ENCODE measurements around the gene ETFA. TPM values are rescaled to one million over a fixed set of nuclear protein-coding genes. Genes with fewer than 3 reads are reported as not detected.

The ETFA gene
- total and polyA plus RNA-seq, 9 of the 15 experiments (the other 6 are each of a cell fraction or from before 2014, with no cell fraction given) = 130 to 543 (median 232) TPM

- FAIRE-seq = peak; percentile 88
- no peak overlapping the region for H3K4me3 ChIP-seq
- no peaks in the 10 kb centered on the region for H3K9me1 ChIP-seq (ENCODE audit: control insufficient read depth, insufficient read depth, low read length)
- H3K4me1 ChIP-seq (replicated peaks in 1 of 2; ENCODE audit: control insufficient read depth in 2 of 2, insufficient read depth in 2 of 2, low read length in 2 of 2) = peaks cover 15 to 23% of the 10 kb centered on the region in 2 experiments
- BruUV-seq (replicated peaks) = no TSS peak
- no peaks in the 10 kb centered on the region for H3K27me3 ChIP-seq (ENCODE audit: control insufficient read depth in 2 of 2, insufficient read depth in 2 of 2, low read length in 2 of 2)
- ChIA-PET POLR2A (interaction anchor here (0.6 kb wide), 1 partner anchor 393 kb away, joined by 3 read pairs; no protein-coding TSS in a partner anchor), CTCF (ENCODE audit: low intra/inter-chr PET ratio) (interaction anchor here (0.6 kb wide), 1 partner anchor 136 kb away, joined by 3 read pairs; no protein-coding TSS in a partner anchor)
- WGBS (ENCODE audit: insufficient coverage, low coverage, missing lambda C conversion rate) = 42% methylated on average over 19 of the region's 19 CpGs
- no peaks in the 10 kb centered on the region for H3K79me2 ChIP-seq (ENCODE audit: control insufficient read depth, insufficient read depth, low read length)
- DNase-seq (ENCODE audit: extremely low read depth in 1 of 4, low spot score in 3 of 4) = peak; percentile 34 to 72 (median 50)
- in situ Hi-C loops (cut with MboI) (no loop called here), intact Hi-C loops (cut with micrococcal nuclease) (no loop called here)
- H3K27ac ChIP-seq (ENCODE audit: extremely low read depth, low read depth, low read length) = peak overlapping the region; percentile 32; the same call in 2 of the 3 replicates
- no peaks in the 10 kb centered on the region for H3K9me3 ChIP-seq (replicated peaks; ENCODE audit: control insufficient read depth, insufficient read depth, low read depth, low read length)
- H3K4me2 ChIP-seq (ENCODE audit: insufficient read depth, low read length) = peak overlapping the region; percentile 41
- peak; percentile 42 for ATAC-seq
- peaks cover 5% of the 10 kb centered on the region; the same call in 1 of the 2 replicates for H4K20me1 ChIP-seq (replicated peaks; ENCODE audit: control insufficient read depth, insufficient read depth, low read length)
- peak overlapping the region; percentile 15; the same call in 1 of the 2 replicates for H2AFZ ChIP-seq (ENCODE audit: low read depth, low read length)
- peak overlapping the region in 1 of 2 experiments; percentile 23; a peak in 1 of 4 replicates for H3K9ac ChIP-seq (ENCODE audit: insufficient read depth in 1 of 2, low read depth in 2 of 2, low read length in 2 of 2)
- no peaks in the 10 kb centered on the region for H3K36me3 ChIP-seq (ENCODE audit: control insufficient read depth, insufficient read depth, low read length)
- peak; percentile 50; the same call in 1 of the 2 replicates for TF ChIP-seq JUND (IDR thresholded peaks at IDR 0.05; ENCODE audit: borderline replicate concordance, low read depth, low read length)
- TF ChIP-seq JUND (tag; IDR thresholded peaks at IDR 0.05; ENCODE audit: borderline replicate concordance, low read depth, low read length) = peak; percentile 34; the same call in 1 of the 3 replicates
- TF ChIP-seq CTBP1 (IDR thresholded peaks at IDR 0.05; ENCODE audit: borderline replicate concordance) = peak; percentile 32; the same call in 1 of the 2 replicates
- TF ChIP-seq MEF2A (IDR thresholded peaks at IDR 0.05; ENCODE audit: control insufficient read depth, low read depth, low read length) = peak; percentile 90
- TF ChIP-seq JUN (IDR thresholded peaks at IDR 0.05; ENCODE audit: borderline replicate concordance, low read depth, low read length) = peak; percentile 31; the same call in 1 of the 2 replicates
- no peak for TF ChIP-seq JUN (CRISPR knock-in tag; IDR thresholded peaks at IDR 0.05; ENCODE audit: borderline replicate concordance)
- peak; percentile 85 for TF ChIP-seq NFIC (IDR thresholded peaks at IDR 0.05)
- no peak for TF ChIP-seq MTA2 (IDR thresholded peaks at IDR 0.05; ENCODE audit: low read depth)
- TF ChIP-seq, protein P1, sequence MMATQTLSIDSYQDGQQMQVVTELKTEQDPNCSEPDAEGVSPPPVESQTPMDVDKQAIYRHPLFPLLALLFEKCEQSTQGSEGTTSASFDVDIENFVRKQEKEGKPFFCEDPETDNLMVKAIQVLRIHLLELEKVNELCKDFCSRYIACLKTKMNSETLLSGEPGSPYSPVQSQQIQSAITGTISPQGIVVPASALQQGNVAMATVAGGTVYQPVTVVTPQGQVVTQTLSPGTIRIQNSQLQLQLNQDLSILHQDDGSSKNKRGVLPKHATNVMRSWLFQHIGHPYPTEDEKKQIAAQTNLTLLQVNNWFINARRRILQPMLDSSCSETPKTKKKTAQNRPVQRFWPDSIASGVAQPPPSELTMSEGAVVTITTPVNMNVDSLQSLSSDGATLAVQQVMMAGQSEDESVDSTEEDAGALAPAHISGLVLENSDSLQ (IDR thresholded peaks at IDR 0.05) = peak; percentile 45
- TF ChIP-seq FOSL1 (tag; conservative IDR thresholded peaks at IDR 0.05) = peak; percentile 30; the same call in 1 of the 2 replicates
- TF ChIP-seq ZKSCAN1 (IDR thresholded peaks at IDR 0.05; ENCODE audit: low read depth, low read length) = peak; percentile 67; the same call in 1 of the 2 replicates
- TF ChIP-seq NCOA2 (IDR thresholded peaks at IDR 0.05; ENCODE audit: partially characterized antibody in 2 of 2) = no peak
- TF ChIP-seq YY1 (IDR thresholded peaks at IDR 0.05; ENCODE audit: borderline replicate concordance in 1 of 3, control insufficient read depth in 1 of 3, extremely low read depth in 1 of 3, insufficient read depth in 3 of 3, insufficient read length in 1 of 3, insufficient replicate concordance in 2 of 3, low read depth in 1 of 3, low read length in 2 of 3) = peak in 1 of 3 experiments; percentile 62
- TF ChIP-seq YBX1 (IDR thresholded peaks at IDR 0.05) = no peak
- peak; percentile 47; the same call in 1 of the 2 replicates for TF ChIP-seq ATF3 (IDR thresholded peaks at IDR 0.05)
- TF ChIP-seq ATF3 (CRISPR knock-in tag; conservative IDR thresholded peaks at IDR 0.05) = no peak
- 0 out of 2 replicates have a peak, but pooled peaks have one; percentile 59 for TF ChIP-seq MEF2D (tag; conservative IDR thresholded peaks at IDR 0.05; ENCODE audit: low read depth)
These were observed 111.9 kb downstream of the ETFA start for GRCh38 chr15:76199106-76200082.
